K562 (cell line): ENCODE measurements around the gene HPCAL1. TPM values are rescaled to one million over a fixed set of nuclear protein-coding genes. Genes with fewer than 3 reads are reported as not detected.

Source experiments
- ATF7 ChIP-seq: fragments of 450-650 bp; IDR thresholded peaks from 2 replicates; pipeline ENCODE4 v1.7.1; 2014; ENCODE audit warnings: mild to moderate bottlenecking, moderate library complexity
- CCNT2 ChIP-seq: IDR thresholded peaks from 2 replicates; pipeline ENCODE4 v1.6.1; 2011; ENCODE audit warnings: borderline replicate concordance, low read depth, mild to moderate bottlenecking, moderate library complexity, mixed read lengths, low read length; ENCODE audit not compliant: insufficient read length; ENCODE audit errors: extremely low read depth
- ELF4 ChIP-seq: fragments of 450-650 bp; formaldehyde crosslinking; IDR thresholded peaks from 2 replicates; pipeline ENCODE4 v1.4.0; 2022; ENCODE audit warnings: missing genetic modification characterization
- ETS2 ChIP-seq: IDR thresholded peaks from 2 replicates; pipeline ENCODE4 v1.6.1; 2016; ENCODE audit warnings: borderline replicate concordance, missing genetic modification characterization, mild to moderate bottlenecking, moderate library complexity, missing compliant biosample characterization; ENCODE audit not compliant: poor library complexity, severe bottlenecking
- FIP1L1 ChIP-seq: fragments of 200-400 bp; formaldehyde crosslinking; IDR thresholded peaks from 2 replicates; pipeline ENCODE4 v1.6.1; 2018; ENCODE audit warnings: mild to moderate bottlenecking, low read depth, low read length; ENCODE audit not compliant: poor library complexity, severe bottlenecking
- FOXM1 ChIP-seq, 2 experiments: fragments of 450-650 bp in 1 of 2; sonication (generic) in 1 of 2; formaldehyde crosslinking in 1 of 2; IDR thresholded peaks; 2 replicates each; pipeline versions ENCODE4 v1.6.1 to v1.9.0; 2017 to 2022; ENCODE audit warnings: low read depth in 2 of 2, mild to moderate bottlenecking in 2 of 2, missing genetic modification reagents in 1 of 2, moderate library complexity in 1 of 2
- HBP1 ChIP-seq: fragments of 450-650 bp; formaldehyde crosslinking; IDR thresholded peaks from 2 replicates; pipeline ENCODE4 v1.4.0; 2022; ENCODE audit warnings: missing genetic modification characterization
- HCFC1 ChIP-seq: IDR thresholded peaks from 2 replicates; pipeline ENCODE4 v1.6.1; 2012; ENCODE audit warnings: low read depth, low read length, improper control_type of control experiment
- HMG20A ChIP-seq: fragments of 450-650 bp; formaldehyde crosslinking; conservative IDR thresholded peaks from 2 replicates; pipeline ENCODE4 v1.4.0; 2020; ENCODE audit warnings: mild to moderate bottlenecking, mixed read lengths
- LCOR ChIP-seq: sonication (generic); formaldehyde crosslinking; IDR thresholded peaks from 2 replicates; pipeline ENCODE4 v1.8.0; 2022; ENCODE audit warnings: mild to moderate bottlenecking, missing genetic modification reagents
- MBD2 ChIP-seq: sonication (generic); IDR thresholded peaks from 2 replicates; pipeline ENCODE4 v1.6.1; 2016; ENCODE audit warnings: low read depth, borderline replicate concordance
- NCOR1 ChIP-seq: fragments of 450-650 bp; IDR thresholded peaks from 2 replicates; pipeline ENCODE4 v1.6.1; 2016; ENCODE audit warnings: mild to moderate bottlenecking, moderate library complexity
- PKNOX1 ChIP-seq: fragments of 450-650 bp; IDR thresholded peaks from 2 replicates; pipeline ENCODE4 v1.6.1; 2016
- POLR2A ChIP-seq: fragments of 450-650 bp; conservative IDR thresholded peaks from 2 replicates; pipeline ENCODE4 v1.6.1; 2016
- RB1 ChIP-seq: fragments of 450-650 bp; IDR thresholded peaks from 2 replicates; pipeline ENCODE4 v1.6.1; 2017; ENCODE audit warnings: low read depth, mild to moderate bottlenecking
- RBFOX2 ChIP-seq: fragments of 200-400 bp; formaldehyde crosslinking; IDR thresholded peaks from 2 replicates; pipeline ENCODE4 v1.6.1; 2017; ENCODE audit warnings: low read depth, mild to moderate bottlenecking, low read length, moderate library complexity
- SP1 ChIP-seq: sonication (generic); formaldehyde crosslinking; IDR thresholded peaks from 2 replicates; pipeline ENCODE4 v1.8.1; 2022; ENCODE audit warnings: mild to moderate bottlenecking, missing genetic modification reagents
- TFAP4 ChIP-seq: sonication (generic); formaldehyde crosslinking; IDR thresholded peaks from 2 replicates; pipeline ENCODE4 v1.8.0; 2022; ENCODE audit warnings: missing genetic modification reagents, mild to moderate bottlenecking, moderate library complexity, borderline replicate concordance
- YY1 ChIP-seq, 3 experiments: IDR thresholded peaks; 2 replicates each; pipeline ENCODE4 v1.6.1; 2011; ENCODE audit warnings: low read length in 2 of 3, mild to moderate bottlenecking in 2 of 3, moderate library complexity in 2 of 3, borderline replicate concordance in 1 of 3, control low read depth in 1 of 3, low read depth in 1 of 3; ENCODE audit not compliant: insufficient read depth in 3 of 3, insufficient replicate concordance in 2 of 3, control insufficient read depth in 1 of 3, insufficient read length in 1 of 3; ENCODE audit errors: extremely low read depth in 1 of 3
- ZNF507 ChIP-seq: conservative IDR thresholded peaks from 2 replicates; pipeline ENCODE4 v1.6.1; 2017; ENCODE audit warnings: missing genetic modification characterization, missing compliant biosample characterization
- ZNF639 ChIP-seq, 2 experiments: fragments of 200-800 bp in 1 of 2; sonication (Bioruptor generic) in 1 of 2; sonication (generic) in 1 of 2; formaldehyde crosslinking in 1 of 2; IDR thresholded peaks in 1 of 2; conservative IDR thresholded peaks in 1 of 2; 2 replicates each; pipeline versions ENCODE4 v1.5.0 to v1.6.1; 2016 to 2020; ENCODE audit warnings: missing compliant biosample characterization in 1 of 2, missing genetic modification characterization in 1 of 2, missing genetic modification reagents in 1 of 2
- polyA plus RNA-seq, 8 experiments: library from polyadenylated mRNA; depleted of rRNA in 4 of 8; stranded (reverse) in 5 of 8; unstranded in 3 of 8; fragments of >200 nt; fragmentation: Nextera tagmentation in 2 of 8; fragmentation: Illumina TruSeq in 1 of 8; extraction: Ambion mirVana in 2 of 8; extraction: Trizol in 1 of 8; gene quantifications; 2 replicates each; pipeline versions ENCODE4 v1.2.1 to v1.2.3, GENCODE V29; 2011 to 2014; ENCODE audit warnings: inconsistent platforms in 1 of 8, missing spikeins in 1 of 8
- total RNA-seq, 7 experiments: library from RNA; depleted of rRNA in 6 of 7; stranded (reverse); fragments of >200 nt in 6 of 7; fragmentation: Illumina TruSeq in 2 of 7; extraction: Trizol in 2 of 7; gene quantifications; 2 replicates each; pipeline versions ENCODE4 v1.2.1 to v1.2.3, GENCODE V29; 2011 to 2021; ENCODE audit warnings: low replicate concordance in 1 of 7

Gene HPCAL1
- total and polyA plus RNA-seq, 9 of the 15 experiments (the other 6 are each of a cell fraction or from before 2014, with no cell fraction given) = 2.7 to 65.5 (median 23.9) TPM

GRCh38 chr2:10302479-10303180 is at the start of gene HPCAL1 (continued):
- peak; percentile 70 for TF ChIP-seq RBFOX2
- TF ChIP-seq NCOR1 = peak; percentile 34; the same call in 1 of the 2 replicates
- peak; percentile 41 for TF ChIP-seq FIP1L1
- TF ChIP-seq SP1 (CRISPR knock-in tag) = peak; percentile 84
- TF ChIP-seq HBP1 (CRISPR knock-in tag) = no peak
- TF ChIP-seq TFAP4 = peak; percentile 74; the same call in 1 of the 2 replicates
- peak; percentile 63 for TF ChIP-seq RB1
- peak; percentile 21 for TF ChIP-seq ETS2
- TF ChIP-seq PKNOX1 = no peak
- peak in 2 of 3 experiments; percentile 21 to 56 for TF ChIP-seq YY1 (IDR thresholded peaks at IDR 0.05; ENCODE audit: borderline replicate concordance in 1 of 3, control insufficient read depth in 1 of 3, extremely low read depth in 1 of 3, insufficient read depth in 3 of 3, insufficient read length in 1 of 3, insufficient replicate concordance in 2 of 3, low read depth in 1 of 3, low read length in 2 of 3)
- TF ChIP-seq ZNF507 = no peak
- 0 out of 2 replicates have a peak, but pooled peaks have one; percentile 8 for TF ChIP-seq MBD2
- TF ChIP-seq CCNT2 = peak; percentile 67
- TF ChIP-seq HCFC1 = peak; percentile 28; the same call in 1 of the 2 replicates
- no peak for TF ChIP-seq ELF4 (CRISPR knock-in tag)
- TF ChIP-seq LCOR (CRISPR knock-in tag) = peak; percentile 88; the same call in 1 of the 2 replicates
- TF ChIP-seq HMG20A (CRISPR knock-in tag) = no peak
- TF ChIP-seq FOXM1 (IDR thresholded peaks at IDR 0.05; ENCODE audit: low read depth) = no peak
- TF ChIP-seq FOXM1 (CRISPR knock-in tag; IDR thresholded peaks at IDR 0.05; ENCODE audit: low read depth) = peak; percentile 42; the same call in 1 of the 2 replicates
- TF ChIP-seq POLR2A = peak; percentile 36; the same call in 1 of the 2 replicates
- TF ChIP-seq ZNF639 (CRISPR knock-in tag; conservative IDR thresholded peaks at IDR 0.05 in 1 of 2, IDR thresholded peaks at IDR 0.05 in 1 of 2) = peak in 1 of 2 experiments; percentile 73; a peak in 1 of 4 replicates
- no peak for TF ChIP-seq ATF7
